Measurements from ENCODE around the gene CREB5. TPM values are rescaled to one million over a fixed set of nuclear protein-coding genes. Genes with fewer than 3 reads are reported as not detected.

Gene CREB5
- total and polyA plus RNA-seq, 2 of the 13 experiments (the other 11 are each of a cell fraction or from before 2014, with no cell fraction given): 0.38 to 0.71 TPM

- in situ Hi-C loops (cut with HindIII; ENCODE audit: extremely low pct_ligation_motif_present, low pct_unique_long_range_greater_than_20kb) (no loop called here), intact Hi-C loops (cut with micrococcal nuclease; ENCODE audit: unreplicated experiment) (no loop called here)
- POLR2A ChIA-PET: no interaction called here
- Histone ChIP-seq H3K9me3 (ENCODE audit: low read length) (no peaks in the 10 kb centered on the region), H3K4me3 (replicated peaks in 1 of 3; ENCODE audit: insufficient read depth in 1 of 3, low read depth in 2 of 3, low read length in 3 of 3) (no peak overlapping the region), H2AFZ (ENCODE audit: low read length) (no peak overlapping the region), H3K4me1 (ENCODE audit: insufficient read depth, low read length) (no peaks in the 10 kb centered on the region), H4K20me1 (ENCODE audit: insufficient read depth, low read length) (no peaks in the 10 kb centered on the region), H3K27ac (ENCODE audit: extremely low read length, insufficient read depth, low read length) (no peak overlapping the region), H3K27me3 (ENCODE audit: control insufficient read depth in 1 of 2, insufficient read depth in 2 of 2, low read length in 2 of 2) (peaks cover 0 to 1% of the 10 kb centered on the region in 2 experiments; a peak in 1 of 5 replicates), H3K36me3 (replicated peaks in 1 of 2; ENCODE audit: control insufficient read depth in 1 of 2, insufficient read depth in 2 of 2, low read length in 2 of 2) (no peaks in the 10 kb centered on the region), H3K4me2 (ENCODE audit: low read depth, low read length) (no peak overlapping the region), H3K79me2 (ENCODE audit: insufficient read depth, low read length) (no peaks in the 10 kb centered on the region), H3K9ac (ENCODE audit: insufficient read depth, low read depth, low read length) (no peak overlapping the region)
- FAIRE-seq: no peak
- no peak for ATAC-seq
- TF ChIP-seq CENPX (CRISPR knock-in tag; IDR thresholded peaks at IDR 0.05): no peak
- TF ChIP-seq, protein P1, sequence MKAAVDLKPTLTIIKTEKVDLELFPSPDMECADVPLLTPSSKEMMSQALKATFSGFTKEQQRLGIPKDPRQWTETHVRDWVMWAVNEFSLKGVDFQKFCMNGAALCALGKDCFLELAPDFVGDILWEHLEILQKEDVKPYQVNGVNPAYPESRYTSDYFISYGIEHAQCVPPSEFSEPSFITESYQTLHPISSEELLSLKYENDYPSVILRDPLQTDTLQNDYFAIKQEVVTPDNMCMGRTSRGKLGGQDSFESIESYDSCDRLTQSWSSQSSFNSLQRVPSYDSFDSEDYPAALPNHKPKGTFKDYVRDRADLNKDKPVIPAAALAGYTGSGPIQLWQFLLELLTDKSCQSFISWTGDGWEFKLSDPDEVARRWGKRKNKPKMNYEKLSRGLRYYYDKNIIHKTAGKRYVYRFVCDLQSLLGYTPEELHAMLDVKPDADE (CRISPR knock-in tag; IDR thresholded peaks at IDR 0.05): no peak
- TF ChIP-seq RFXAP (CRISPR knock-in tag; IDR thresholded peaks at IDR 0.05; ENCODE audit: borderline replicate concordance): no peak
- no peak for TF ChIP-seq NR2C2 (CRISPR knock-in tag; IDR thresholded peaks at IDR 0.05; ENCODE audit: borderline replicate concordance)
- TF ChIP-seq ZNF207 (IDR thresholded peaks at IDR 0.05; ENCODE audit: borderline replicate concordance): no peak
- TF ChIP-seq, protein P2, sequence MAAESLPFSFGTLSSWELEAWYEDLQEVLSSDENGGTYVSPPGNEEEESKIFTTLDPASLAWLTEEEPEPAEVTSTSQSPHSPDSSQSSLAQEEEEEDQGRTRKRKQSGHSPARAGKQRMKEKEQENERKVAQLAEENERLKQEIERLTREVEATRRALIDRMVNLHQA (CRISPR knock-in tag; IDR thresholded peaks at IDR 0.05): no peak
- no peak for TF ChIP-seq NFKBIZ (CRISPR knock-in tag; IDR thresholded peaks at IDR 0.05)
- TF ChIP-seq MLLT10 (CRISPR knock-in tag; IDR thresholded peaks at IDR 0.05): no peak
- TF ChIP-seq, protein P3, sequence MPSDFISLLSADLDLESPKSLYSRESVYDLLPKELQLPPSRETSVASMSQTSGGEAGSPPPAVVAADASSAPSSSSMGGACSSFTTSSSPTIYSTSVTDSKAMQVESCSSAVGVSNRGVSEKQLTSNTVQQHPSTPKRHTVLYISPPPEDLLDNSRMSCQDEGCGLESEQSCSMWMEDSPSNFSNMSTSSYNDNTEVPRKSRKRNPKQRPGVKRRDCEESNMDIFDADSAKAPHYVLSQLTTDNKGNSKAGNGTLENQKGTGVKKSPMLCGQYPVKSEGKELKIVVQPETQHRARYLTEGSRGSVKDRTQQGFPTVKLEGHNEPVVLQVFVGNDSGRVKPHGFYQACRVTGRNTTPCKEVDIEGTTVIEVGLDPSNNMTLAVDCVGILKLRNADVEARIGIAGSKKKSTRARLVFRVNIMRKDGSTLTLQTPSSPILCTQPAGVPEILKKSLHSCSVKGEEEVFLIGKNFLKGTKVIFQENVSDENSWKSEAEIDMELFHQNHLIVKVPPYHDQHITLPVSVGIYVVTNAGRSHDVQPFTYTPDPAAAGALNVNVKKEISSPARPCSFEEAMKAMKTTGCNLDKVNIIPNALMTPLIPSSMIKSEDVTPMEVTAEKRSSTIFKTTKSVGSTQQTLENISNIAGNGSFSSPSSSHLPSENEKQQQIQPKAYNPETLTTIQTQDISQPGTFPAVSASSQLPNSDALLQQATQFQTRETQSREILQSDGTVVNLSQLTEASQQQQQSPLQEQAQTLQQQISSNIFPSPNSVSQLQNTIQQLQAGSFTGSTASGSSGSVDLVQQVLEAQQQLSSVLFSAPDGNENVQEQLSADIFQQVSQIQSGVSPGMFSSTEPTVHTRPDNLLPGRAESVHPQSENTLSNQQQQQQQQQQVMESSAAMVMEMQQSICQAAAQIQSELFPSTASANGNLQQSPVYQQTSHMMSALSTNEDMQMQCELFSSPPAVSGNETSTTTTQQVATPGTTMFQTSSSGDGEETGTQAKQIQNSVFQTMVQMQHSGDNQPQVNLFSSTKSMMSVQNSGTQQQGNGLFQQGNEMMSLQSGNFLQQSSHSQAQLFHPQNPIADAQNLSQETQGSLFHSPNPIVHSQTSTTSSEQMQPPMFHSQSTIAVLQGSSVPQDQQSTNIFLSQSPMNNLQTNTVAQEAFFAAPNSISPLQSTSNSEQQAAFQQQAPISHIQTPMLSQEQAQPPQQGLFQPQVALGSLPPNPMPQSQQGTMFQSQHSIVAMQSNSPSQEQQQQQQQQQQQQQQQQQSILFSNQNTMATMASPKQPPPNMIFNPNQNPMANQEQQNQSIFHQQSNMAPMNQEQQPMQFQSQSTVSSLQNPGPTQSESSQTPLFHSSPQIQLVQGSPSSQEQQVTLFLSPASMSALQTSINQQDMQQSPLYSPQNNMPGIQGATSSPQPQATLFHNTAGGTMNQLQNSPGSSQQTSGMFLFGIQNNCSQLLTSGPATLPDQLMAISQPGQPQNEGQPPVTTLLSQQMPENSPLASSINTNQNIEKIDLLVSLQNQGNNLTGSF (CRISPR knock-in tag; IDR thresholded peaks at IDR 0.05): no peak
- no peak for DNase-seq (ENCODE audit: low spot score)
- BruUV-seq (replicated peaks): no TSS peak
- 17% methylated on average over 3 of the region's 9 CpGs for WGBS (ENCODE audit: low lambda C conversion rate)
- CTCF ChIA-PET (ENCODE audit: low intra/inter-chr PET ratio, low total read pairs): no interaction called here
Measured at GRCh38 chr7:28793381-28794085, 381.2 kb downstream of the CREB5 start.
